ENCODE data around the gene GRM5. TPM values are rescaled to one million over a fixed set of nuclear protein-coding genes. Genes with fewer than 3 reads are reported as not detected.
"Not testable (repeated sequence)": the region's sequence is repeated elsewhere in the genome, so short reads cannot be mapped to it uniquely, and the experiment has no call there.

Gene GRM5
- total and polyA plus RNA-seq, 2 donors (not counting 1 experiment from before 2014, with no cell fraction given): not detected

DNA sequence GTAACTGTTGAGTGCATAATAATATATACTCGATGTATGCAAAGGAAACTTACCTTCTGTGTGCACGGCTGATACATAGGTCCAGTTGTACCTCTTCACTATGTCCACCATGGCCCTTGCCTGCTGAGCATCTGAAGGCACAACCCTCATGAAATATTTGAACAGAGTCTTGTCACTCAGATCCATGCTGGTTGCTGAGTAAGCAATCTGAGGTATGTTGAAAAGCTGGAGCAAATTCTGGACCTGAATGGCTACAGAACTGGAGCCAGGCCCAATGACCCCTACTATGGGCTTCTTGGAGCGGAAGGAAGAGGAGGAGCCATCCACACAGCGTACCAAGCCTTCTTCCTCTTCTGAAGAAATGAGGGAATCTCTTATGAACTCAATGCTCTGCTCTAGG lies 18.6 kb downstream of the GRM5 start:
- DNase-seq; H3K27ac Mint-ChIP-seq; H3K9me3 ChIP-seq (ENCODE audit: control extremely low read depth in 1 of 3, control insufficient read depth in 2 of 3, insufficient read depth in 1 of 3, low read length in 2 of 3); H3K36me3 ChIP-seq (replicated peaks in 1 of 2; ENCODE audit: control extremely low read depth in 1 of 2, control insufficient read depth in 1 of 2, extremely low read depth in 1 of 2, insufficient read depth in 2 of 2, low read length in 1 of 2); POLR2A ChIA-PET; H3K4me1 ChIP-seq (ENCODE audit: control insufficient read depth in 2 of 2, insufficient read depth in 2 of 2, low read length in 2 of 2); ATAC-seq (ENCODE audit: low read depth); H3K9ac ChIP-seq (ENCODE audit: low read length); H3K4me1 Mint-ChIP-seq; H3K79me2 ChIP-seq (ENCODE audit: control insufficient read depth, insufficient read depth, low read length); intact Hi-C loops (cut with micrococcal nuclease); H3K4me3 Mint-ChIP-seq; H3K4me3 ChIP-seq (ENCODE audit: control extremely low read depth in 1 of 5, extremely low read depth in 1 of 5, insufficient read depth in 1 of 5, low read depth in 2 of 5, low read length in 4 of 5); CTCF ChIA-PET; H3K9me3 Mint-ChIP-seq (ENCODE audit: insufficient read depth); H2AFZ ChIP-seq (ENCODE audit: insufficient read depth, low read depth, low read length, poor library complexity, severe bottlenecking); H3K27ac ChIP-seq (ENCODE audit: low read length in 2 of 2); H3K27me3 ChIP-seq (replicated peaks in 1 of 4; ENCODE audit: control extremely low read depth in 1 of 4, control insufficient read depth in 3 of 4, insufficient read depth in 4 of 4, low read length in 3 of 4); H4K20me1 ChIP-seq (ENCODE audit: control insufficient read depth, insufficient read depth, low read length, poor library complexity, severe bottlenecking); H3K27me3 Mint-ChIP-seq; H3K4me2 ChIP-seq (replicated peaks; ENCODE audit: low read depth, low read length, poor library complexity, severe bottlenecking): not testable (repeated sequence)
- 90% methylated on average over 2 of the region's 4 CpGs for WGBS (ENCODE audit: insufficient coverage)

DNA sequence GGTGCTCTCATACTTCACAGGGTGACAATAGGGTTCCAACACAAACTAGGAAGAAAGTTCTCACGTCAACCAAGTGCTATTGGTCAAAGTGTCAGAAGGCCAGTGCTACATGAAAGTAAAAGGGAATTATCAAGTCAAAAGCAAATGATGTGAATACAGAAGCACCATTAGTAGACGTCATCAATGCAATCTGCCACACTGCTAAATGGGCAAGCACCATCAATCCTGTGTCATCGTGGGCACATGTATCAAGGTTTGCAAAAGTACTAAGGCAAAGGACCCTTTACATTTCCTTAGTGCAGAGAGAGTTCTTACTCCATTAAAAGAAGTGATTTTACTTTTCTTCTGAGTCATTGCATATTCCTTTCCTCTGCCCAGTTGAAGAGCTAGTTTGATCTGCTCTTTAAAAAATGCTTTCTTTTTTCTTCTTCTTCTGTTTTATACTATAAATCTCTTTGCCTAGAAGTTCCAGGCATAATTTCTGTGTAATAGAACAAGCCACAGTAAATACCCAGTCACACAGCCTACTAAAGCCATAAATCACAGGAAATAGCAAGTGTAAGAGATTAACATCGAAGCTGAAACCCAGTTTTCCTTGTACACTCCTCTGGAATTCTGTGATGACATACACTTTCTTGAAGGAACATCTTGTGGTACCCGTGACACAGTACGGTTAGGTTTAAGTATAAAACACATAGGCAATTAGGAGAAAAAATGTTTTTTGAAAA lies 21.8 kb downstream of the GRM5 start:
- H3K9me3 ChIP-seq (ENCODE audit: control extremely low read depth in 1 of 3, control insufficient read depth in 2 of 3, insufficient read depth in 1 of 3, low read length in 2 of 3); H3K4me1 Mint-ChIP-seq; POLR2A ChIA-PET; H3K9ac ChIP-seq (ENCODE audit: low read length); H3K79me2 ChIP-seq (ENCODE audit: control insufficient read depth, insufficient read depth, low read length); ATAC-seq (ENCODE audit: low read depth); H3K4me1 ChIP-seq (ENCODE audit: control insufficient read depth in 2 of 2, insufficient read depth in 2 of 2, low read length in 2 of 2); H2AFZ ChIP-seq (ENCODE audit: insufficient read depth, low read depth, low read length, poor library complexity, severe bottlenecking); H3K27me3 ChIP-seq (replicated peaks in 1 of 4; ENCODE audit: control extremely low read depth in 1 of 4, control insufficient read depth in 3 of 4, insufficient read depth in 4 of 4, low read length in 3 of 4); DNase-seq; H3K4me3 Mint-ChIP-seq; intact Hi-C loops (cut with micrococcal nuclease); H3K27ac Mint-ChIP-seq; H3K27ac ChIP-seq (ENCODE audit: low read length in 2 of 2); H3K4me2 ChIP-seq (replicated peaks; ENCODE audit: low read depth, low read length, poor library complexity, severe bottlenecking); H3K4me3 ChIP-seq (ENCODE audit: control extremely low read depth in 1 of 5, extremely low read depth in 1 of 5, insufficient read depth in 1 of 5, low read depth in 2 of 5, low read length in 4 of 5); CTCF ChIA-PET; H4K20me1 ChIP-seq (ENCODE audit: control insufficient read depth, insufficient read depth, low read length, poor library complexity, severe bottlenecking); H3K27me3 Mint-ChIP-seq; H3K9me3 Mint-ChIP-seq (ENCODE audit: insufficient read depth); H3K36me3 ChIP-seq (replicated peaks in 1 of 2; ENCODE audit: control extremely low read depth in 1 of 2, control insufficient read depth in 1 of 2, extremely low read depth in 1 of 2, insufficient read depth in 2 of 2, low read length in 1 of 2): not testable (repeated sequence)
- 85% methylated on average over 2 of the region's 6 CpGs for WGBS (ENCODE audit: insufficient coverage)

DNA sequence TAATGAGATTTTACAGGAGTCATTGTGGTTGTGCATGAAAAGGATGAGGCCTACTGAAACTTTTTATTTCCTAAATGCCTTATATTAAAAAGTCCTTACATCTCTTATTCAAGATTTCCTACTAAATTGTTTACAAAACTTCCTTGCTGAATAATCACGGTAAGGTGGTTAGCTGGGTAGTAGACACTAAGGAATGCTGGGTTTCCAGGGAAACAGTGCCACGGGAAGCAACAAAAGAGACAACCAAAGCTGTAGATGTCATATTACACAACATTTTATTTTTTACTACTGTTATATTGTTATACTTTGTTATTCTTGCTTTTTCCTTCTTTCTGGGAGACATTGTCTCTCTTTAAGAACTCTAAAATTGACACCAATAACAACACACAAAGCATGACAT lies 36.1 kb downstream of the GRM5 start:
- H2AFZ ChIP-seq (ENCODE audit: insufficient read depth, low read depth, low read length, poor library complexity, severe bottlenecking); H3K36me3 ChIP-seq (replicated peaks in 1 of 2; ENCODE audit: control extremely low read depth in 1 of 2, control insufficient read depth in 1 of 2, extremely low read depth in 1 of 2, insufficient read depth in 2 of 2, low read length in 1 of 2); H3K9me3 ChIP-seq (ENCODE audit: control extremely low read depth in 1 of 3, control insufficient read depth in 2 of 3, insufficient read depth in 1 of 3, low read length in 2 of 3); H3K27ac ChIP-seq (ENCODE audit: low read length in 2 of 2); H3K27me3 ChIP-seq (replicated peaks in 1 of 4; ENCODE audit: control extremely low read depth in 1 of 4, control insufficient read depth in 3 of 4, insufficient read depth in 4 of 4, low read length in 3 of 4); H3K79me2 ChIP-seq (ENCODE audit: control insufficient read depth, insufficient read depth, low read length); H3K27me3 Mint-ChIP-seq; CTCF ChIA-PET; H3K27ac Mint-ChIP-seq; H3K4me2 ChIP-seq (replicated peaks; ENCODE audit: low read depth, low read length, poor library complexity, severe bottlenecking); H3K4me1 ChIP-seq (ENCODE audit: control insufficient read depth in 2 of 2, insufficient read depth in 2 of 2, low read length in 2 of 2); DNase-seq; POLR2A ChIA-PET; H3K9me3 Mint-ChIP-seq (ENCODE audit: insufficient read depth); intact Hi-C loops (cut with micrococcal nuclease); H3K4me3 Mint-ChIP-seq; H3K4me1 Mint-ChIP-seq; H3K4me3 ChIP-seq (ENCODE audit: control extremely low read depth in 1 of 5, extremely low read depth in 1 of 5, insufficient read depth in 1 of 5, low read depth in 2 of 5, low read length in 4 of 5); H3K9ac ChIP-seq (ENCODE audit: low read length); ATAC-seq (ENCODE audit: low read depth); H4K20me1 ChIP-seq (ENCODE audit: control insufficient read depth, insufficient read depth, low read length, poor library complexity, severe bottlenecking): not testable (repeated sequence)
- WGBS (ENCODE audit: insufficient coverage): no CpG with 5 or more reads among the region's 2 CpGs
